ENCODE results near the gene EEF1A1.
"Not testable (repeated sequence)": the region's sequence is repeated elsewhere in the genome, so short reads cannot be mapped to it uniquely, and the experiment has no call there.

The EEF1A1 gene

DNA sequence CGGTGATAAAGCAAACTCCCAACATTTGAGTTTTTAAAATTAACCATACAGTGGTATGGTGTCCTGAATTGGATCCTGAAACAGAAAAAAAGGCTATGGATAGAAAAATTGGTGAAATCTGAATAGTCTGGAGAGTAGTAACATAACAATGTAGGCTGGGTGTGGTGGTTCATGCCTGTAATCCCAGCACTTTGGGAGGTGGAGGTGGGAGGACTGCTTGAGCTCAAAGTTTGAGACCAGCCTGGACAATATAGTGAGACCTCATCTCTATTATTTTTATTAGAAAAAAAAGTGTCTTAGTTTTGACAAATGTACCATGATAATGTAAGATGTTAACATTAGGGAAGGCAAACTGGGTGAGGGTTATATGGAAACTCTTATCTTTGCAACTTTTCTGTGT, 11.0 kb downstream of the EEF1A1 start:
- Histone ChIP-seq H2BK15ac (ENCODE audit: low read length) (no peak overlapping the region), H2BK5ac (ENCODE audit: low read length) (no peak overlapping the region), H2AFZ (ENCODE audit: low read length) (no peak overlapping the region), H3K9me3 (replicated peaks in 1 of 2; ENCODE audit: control insufficient read depth in 2 of 2, insufficient read depth in 1 of 2, low read depth in 1 of 2, low read length in 2 of 2) (no peaks in the 10 kb centered on the region), H3K14ac (ENCODE audit: low read length) (no peak overlapping the region), H3K4me1 (ENCODE audit: control insufficient read depth in 2 of 2, insufficient read depth in 1 of 2, low read depth in 1 of 2, low read length in 2 of 2) (no peaks in the 10 kb centered on the region), H3K27me3 (ENCODE audit: control insufficient read depth in 3 of 3, insufficient read depth in 3 of 3, low read depth in 1 of 3, low read length in 3 of 3) (no peaks in the 10 kb centered on the region), H2AK5ac (ENCODE audit: low read depth, low read length) (no peak overlapping the region), H4K8ac (ENCODE audit: low read depth, low read length) (no peak overlapping the region), H2BK12ac (ENCODE audit: low read length) (no peak overlapping the region), H3K18ac (ENCODE audit: low read length) (no peak overlapping the region), H3K27ac (replicated peaks; ENCODE audit: low read length) (no peak overlapping the region), H3K36me3 (replicated peaks in 1 of 2; ENCODE audit: control insufficient read depth in 2 of 2, insufficient read depth in 2 of 2, low read length in 2 of 2) (peaks cover 0 to 14% of the 10 kb centered on the region in 2 donors), H3K9ac (ENCODE audit: low read depth, low read length, poor library complexity) (no peak overlapping the region), H3K79me1 (ENCODE audit: low read depth, low read length) (no peaks in the 10 kb centered on the region), H3K23ac (ENCODE audit: low read depth, low read length, poor library complexity) (no peak overlapping the region), H4K91ac (ENCODE audit: low read depth, low read length, poor library complexity) (no peak overlapping the region), H3K4me2 (ENCODE audit: insufficient read depth, low read length, poor library complexity, severe bottlenecking) (no peak overlapping the region), H2BK120ac (ENCODE audit: low read depth, low read length) (no peak overlapping the region), H3K4me3 (ENCODE audit: low read length in 2 of 2) (no peak overlapping the region), H3K4ac (ENCODE audit: low read length) (no peak overlapping the region)
- no peak for DNase-seq (ENCODE audit: low spot score)
- no CpG with 5 or more reads among the region's 1 CpG for WGBS, 2 donors (ENCODE audit: extremely low coverage in 2 of 2, insufficient read length in 2 of 2, insufficient replicate concordance in 1 of 2)

- DNase-seq (ENCODE audit: low spot score): no peak
- no peak overlapping the region for H3K9ac ChIP-seq (ENCODE audit: low read depth, low read length, poor library complexity)
- H3K4me3 ChIP-seq (ENCODE audit: low read length in 2 of 2): no peak overlapping the region
- H3K79me1 ChIP-seq (ENCODE audit: low read depth, low read length): no peaks in the 10 kb centered on the region
- no peak overlapping the region for H2BK15ac ChIP-seq (ENCODE audit: low read length)
- H2BK12ac ChIP-seq (ENCODE audit: low read length): no peak overlapping the region
- H3K18ac ChIP-seq (ENCODE audit: low read length): no peak overlapping the region
- no peak overlapping the region for H4K91ac ChIP-seq (ENCODE audit: low read depth, low read length, poor library complexity)
- WGBS, 2 donors (ENCODE audit: extremely low coverage in 2 of 2, insufficient read length in 2 of 2, insufficient replicate concordance in 1 of 2): no CpG with 5 or more reads among the region's 1 CpG
- no peaks in the 10 kb centered on the region for H3K4me1 ChIP-seq (ENCODE audit: control insufficient read depth in 2 of 2, insufficient read depth in 1 of 2, low read depth in 1 of 2, low read length in 2 of 2)
- H2AK5ac ChIP-seq (ENCODE audit: low read depth, low read length): no peak overlapping the region
- no peak overlapping the region for H2AFZ ChIP-seq (ENCODE audit: low read length)
- no peak overlapping the region for H3K14ac ChIP-seq (ENCODE audit: low read length)
- no peak overlapping the region for H2BK120ac ChIP-seq (ENCODE audit: low read depth, low read length)
- H3K27ac ChIP-seq (replicated peaks; ENCODE audit: low read length): no peak overlapping the region
- no peak overlapping the region for H3K23ac ChIP-seq (ENCODE audit: low read depth, low read length, poor library complexity)
- H3K9me3 ChIP-seq (replicated peaks in 1 of 2; ENCODE audit: control insufficient read depth in 2 of 2, insufficient read depth in 1 of 2, low read depth in 1 of 2, low read length in 2 of 2): no peaks in the 10 kb centered on the region
- H3K27me3 ChIP-seq (ENCODE audit: control insufficient read depth in 3 of 3, insufficient read depth in 3 of 3, low read depth in 1 of 3, low read length in 3 of 3): no peaks in the 10 kb centered on the region
- peaks cover 2 to 8% of the 10 kb centered on the region in 2 donors for H3K36me3 ChIP-seq (replicated peaks in 1 of 2; ENCODE audit: control insufficient read depth in 2 of 2, insufficient read depth in 2 of 2, low read length in 2 of 2)
- H4K8ac ChIP-seq (ENCODE audit: low read depth, low read length): no peak overlapping the region
- no peak overlapping the region for H2BK5ac ChIP-seq (ENCODE audit: low read length)
- H3K4me2 ChIP-seq (ENCODE audit: insufficient read depth, low read length, poor library complexity, severe bottlenecking): no peak overlapping the region
- H3K4ac ChIP-seq (ENCODE audit: low read length): no peak overlapping the region
Observed at GRCh38 chr6:73508776-73509175, 12.1 kb downstream of the EEF1A1 start.

GRCh38 chr6:73506246-73506645, 14.6 kb downstream of the EEF1A1 start:
- DNase-seq (ENCODE audit: low spot score): no peak
- Histone ChIP-seq H3K14ac (ENCODE audit: low read length) (no peak overlapping the region), H4K91ac (ENCODE audit: low read depth, low read length, poor library complexity) (no peak overlapping the region), H3K23ac (ENCODE audit: low read depth, low read length, poor library complexity) (no peak overlapping the region), H2AFZ (ENCODE audit: low read length) (no peak overlapping the region), H2AK5ac (ENCODE audit: low read depth, low read length) (no peak overlapping the region), H2BK15ac (ENCODE audit: low read length) (no peak overlapping the region), H2BK5ac (ENCODE audit: low read length) (no peak overlapping the region), H3K4me2 (ENCODE audit: insufficient read depth, low read length, poor library complexity, severe bottlenecking) (no peak overlapping the region), H3K4me1 (ENCODE audit: control insufficient read depth in 2 of 2, insufficient read depth in 1 of 2, low read depth in 1 of 2, low read length in 2 of 2) (no peaks in the 10 kb centered on the region), H3K27ac (replicated peaks; ENCODE audit: low read length) (no peak overlapping the region), H3K9ac (ENCODE audit: low read depth, low read length, poor library complexity) (no peak overlapping the region), H3K79me1 (ENCODE audit: low read depth, low read length) (no peaks in the 10 kb centered on the region), H3K36me3 (replicated peaks in 1 of 2; ENCODE audit: control insufficient read depth in 2 of 2, insufficient read depth in 2 of 2, low read length in 2 of 2) (peaks cover 0 to 2% of the 10 kb centered on the region in 2 donors), H3K9me3 (replicated peaks in 1 of 2; ENCODE audit: control insufficient read depth in 2 of 2, insufficient read depth in 1 of 2, low read depth in 1 of 2, low read length in 2 of 2) (no peaks in the 10 kb centered on the region), H3K18ac (ENCODE audit: low read length) (no peak overlapping the region), H3K4me3 (ENCODE audit: low read length in 2 of 2) (no peak overlapping the region), H2BK120ac (ENCODE audit: low read depth, low read length) (no peak overlapping the region), H2BK12ac (ENCODE audit: low read length) (no peak overlapping the region), H4K8ac (ENCODE audit: low read depth, low read length) (no peak overlapping the region), H3K4ac (ENCODE audit: low read length) (no peak overlapping the region), H3K27me3 (ENCODE audit: control insufficient read depth in 3 of 3, insufficient read depth in 3 of 3, low read depth in 1 of 3, low read length in 3 of 3) (no peaks in the 10 kb centered on the region)
- no CpG with 5 or more reads among the region's 6 CpGs for WGBS, 2 donors (ENCODE audit: extremely low coverage in 2 of 2, insufficient read length in 2 of 2, insufficient replicate concordance in 1 of 2)

- not testable (repeated sequence) for H3K9ac ChIP-seq (ENCODE audit: low read depth, low read length, poor library complexity); H2AFZ ChIP-seq (ENCODE audit: low read length); H3K4ac ChIP-seq (ENCODE audit: low read length); H3K36me3 ChIP-seq (replicated peaks in 1 of 2; ENCODE audit: control insufficient read depth in 2 of 2, insufficient read depth in 2 of 2, low read length in 2 of 2); H3K23ac ChIP-seq (ENCODE audit: low read depth, low read length, poor library complexity); DNase-seq (ENCODE audit: low spot score); H3K27ac ChIP-seq (replicated peaks; ENCODE audit: low read length); H2BK5ac ChIP-seq (ENCODE audit: low read length); H4K8ac ChIP-seq (ENCODE audit: low read depth, low read length); H3K27me3 ChIP-seq (ENCODE audit: control insufficient read depth in 3 of 3, insufficient read depth in 3 of 3, low read depth in 1 of 3, low read length in 3 of 3); H3K4me1 ChIP-seq (ENCODE audit: control insufficient read depth in 2 of 2, insufficient read depth in 1 of 2, low read depth in 1 of 2, low read length in 2 of 2); H3K4me2 ChIP-seq (ENCODE audit: insufficient read depth, low read length, poor library complexity, severe bottlenecking); H3K79me1 ChIP-seq (ENCODE audit: low read depth, low read length); H2AK5ac ChIP-seq (ENCODE audit: low read depth, low read length); H2BK15ac ChIP-seq (ENCODE audit: low read length); H3K14ac ChIP-seq (ENCODE audit: low read length); H2BK12ac ChIP-seq (ENCODE audit: low read length); H4K91ac ChIP-seq (ENCODE audit: low read depth, low read length, poor library complexity); H2BK120ac ChIP-seq (ENCODE audit: low read depth, low read length); H3K9me3 ChIP-seq (replicated peaks in 1 of 2; ENCODE audit: control insufficient read depth in 2 of 2, insufficient read depth in 1 of 2, low read depth in 1 of 2, low read length in 2 of 2); H3K4me3 ChIP-seq (ENCODE audit: low read length in 2 of 2); H3K18ac ChIP-seq (ENCODE audit: low read length)
- WGBS, 2 donors (ENCODE audit: extremely low coverage in 2 of 2, insufficient read length in 2 of 2, insufficient replicate concordance in 1 of 2): no CpG with 5 or more reads among the region's 8 CpGs
Observed at GRCh38 chr6:73505705-73506104, 15.1 kb downstream of the EEF1A1 start.

All from neuronal stem cell (in vitro differentiated cells).